HG03064 (cell line): Measurements from ENCODE around the gene IL21R.
"Not testable (repeated sequence)": the region's sequence is repeated elsewhere in the genome, so short reads cannot be mapped to it uniquely, and the experiment has no call there.

ENCODE experiments used
- ATAC-seq: cut with Tn5 transposase; IDR thresholded peaks from one replicate; pipeline ENCODE4 v1.9.1; 2021; ENCODE audit warnings: low read depth; ENCODE audit not compliant: unreplicated experiment

IL21R gene

DNA sequence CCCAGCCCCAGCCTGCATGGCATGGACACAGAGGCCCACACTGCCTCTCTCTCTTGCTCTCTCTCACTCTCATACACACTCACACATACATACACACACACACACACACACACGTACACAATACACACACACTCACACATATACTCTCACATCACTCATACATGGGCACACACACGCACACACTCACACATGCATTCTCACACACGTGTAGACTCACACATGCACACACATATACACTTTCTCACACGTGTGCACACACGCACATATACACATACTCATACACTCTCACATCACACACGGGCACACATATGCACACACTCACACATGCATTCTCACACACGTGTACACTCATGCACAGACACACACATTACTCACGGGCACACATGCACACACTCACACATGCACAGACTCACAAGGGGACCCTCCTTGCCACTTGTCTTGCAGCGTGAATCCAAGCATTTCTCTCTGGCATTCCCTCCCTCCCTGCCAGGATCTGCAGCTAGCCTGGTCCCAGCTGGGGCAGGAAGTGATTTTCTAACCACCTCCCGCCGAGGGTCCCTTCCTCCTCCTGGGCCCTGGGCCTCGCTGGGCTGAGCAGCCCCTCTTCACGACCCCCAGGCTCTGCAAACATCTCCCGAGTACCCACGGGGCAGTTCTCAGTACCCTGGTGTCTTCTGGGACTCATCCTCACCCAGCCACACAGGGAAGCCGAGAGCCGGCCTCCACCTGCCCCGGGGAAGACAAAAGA lies 37.5 kb downstream of the IL21R start:
- no peak for ATAC-seq

DNA sequence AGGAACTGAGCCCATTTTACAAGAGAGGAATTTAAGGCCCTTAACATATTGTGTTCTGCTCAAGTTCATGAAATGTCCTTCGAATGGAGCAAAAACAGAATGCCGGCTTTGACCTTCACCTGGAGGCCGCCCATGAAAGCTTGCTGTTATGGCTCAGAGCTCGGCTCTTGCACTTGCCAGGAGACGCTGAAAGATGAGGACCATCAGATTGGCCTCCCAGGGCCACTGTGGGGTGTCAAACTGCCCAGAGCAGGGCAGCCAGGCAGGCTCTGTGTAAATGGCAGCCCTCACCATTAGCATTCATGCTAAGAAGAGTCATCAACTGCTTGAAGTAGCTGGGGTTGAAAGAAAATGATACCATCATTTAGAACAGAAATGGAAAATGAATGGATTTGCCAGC lies 39.3 kb downstream of the IL21R start:
- no peak for ATAC-seq

DNA sequence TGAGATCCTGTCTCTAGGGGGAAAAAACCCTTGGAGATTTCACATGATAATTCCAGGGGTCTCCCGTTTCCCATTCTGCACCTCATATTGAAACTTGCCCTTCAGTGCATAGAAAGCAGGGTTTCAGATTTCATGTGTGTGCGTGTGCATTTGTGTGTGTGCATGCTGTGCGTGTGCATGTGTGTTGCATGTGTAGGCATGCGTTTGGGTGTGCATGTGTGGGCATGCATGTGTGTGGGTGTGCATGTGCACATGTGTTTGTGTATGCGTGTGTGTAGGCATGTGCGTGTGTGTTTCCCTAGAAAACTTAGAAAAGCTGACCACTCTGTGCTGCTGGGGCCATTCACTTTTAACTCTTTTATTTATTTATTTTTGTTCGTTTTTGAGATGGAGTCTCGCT lies 40.0 kb downstream of the IL21R start:
- ATAC-seq, result no peak

GRCh38 chr16:27444015-27444414 lies 42.0 kb downstream of the IL21R start:
- ATAC-seq, result no peak

- no peak for ATAC-seq
Measured at GRCh38 chr16:27444470-27444869, 42.5 kb downstream of the IL21R start.

DNA sequence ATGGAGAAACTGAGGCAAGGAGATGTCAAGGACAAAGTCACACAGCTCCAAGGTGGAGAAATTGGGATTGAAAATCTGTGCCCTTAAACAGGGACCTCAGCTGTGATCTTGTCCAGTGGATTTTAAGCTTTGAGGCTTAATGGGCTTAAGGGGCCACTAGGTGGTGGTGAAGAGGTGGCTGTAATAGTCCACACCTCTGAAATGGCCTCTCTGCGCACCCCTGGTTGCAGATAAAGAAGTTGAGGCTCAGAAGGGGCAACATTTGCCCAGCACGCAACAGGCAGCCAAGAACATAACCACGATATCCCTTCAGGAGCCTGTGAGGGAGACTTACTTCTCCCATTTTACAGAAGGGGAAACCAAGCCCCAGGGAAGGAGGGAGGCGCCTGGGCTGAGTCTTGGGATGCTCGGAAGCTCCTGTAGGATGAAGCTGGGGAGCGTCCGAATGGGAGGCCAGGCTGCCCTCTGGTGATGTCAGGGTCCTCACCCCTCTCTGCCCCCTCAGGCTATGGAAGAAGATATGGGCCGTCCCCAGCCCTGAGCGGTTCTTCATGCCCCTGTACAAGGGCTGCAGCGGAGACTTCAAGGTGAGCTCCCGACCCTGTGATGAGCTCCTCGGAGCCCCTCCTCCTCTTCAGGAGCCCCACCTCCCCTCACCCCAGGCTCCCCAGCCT lies 43.7 kb downstream of the IL21R start:
- no peak for ATAC-seq

GRCh38 chr16:27446721-27447120 lies 44.7 kb downstream of the IL21R start:
- no peak for ATAC-seq

- no peak for ATAC-seq
Measured at GRCh38 chr16:27447301-27447700, 45.3 kb downstream of the IL21R start.

- ATAC-seq, result no peak
Measured at GRCh38 chr16:27448532-27449433, 46.8 kb downstream of the IL21R start.

DNA sequence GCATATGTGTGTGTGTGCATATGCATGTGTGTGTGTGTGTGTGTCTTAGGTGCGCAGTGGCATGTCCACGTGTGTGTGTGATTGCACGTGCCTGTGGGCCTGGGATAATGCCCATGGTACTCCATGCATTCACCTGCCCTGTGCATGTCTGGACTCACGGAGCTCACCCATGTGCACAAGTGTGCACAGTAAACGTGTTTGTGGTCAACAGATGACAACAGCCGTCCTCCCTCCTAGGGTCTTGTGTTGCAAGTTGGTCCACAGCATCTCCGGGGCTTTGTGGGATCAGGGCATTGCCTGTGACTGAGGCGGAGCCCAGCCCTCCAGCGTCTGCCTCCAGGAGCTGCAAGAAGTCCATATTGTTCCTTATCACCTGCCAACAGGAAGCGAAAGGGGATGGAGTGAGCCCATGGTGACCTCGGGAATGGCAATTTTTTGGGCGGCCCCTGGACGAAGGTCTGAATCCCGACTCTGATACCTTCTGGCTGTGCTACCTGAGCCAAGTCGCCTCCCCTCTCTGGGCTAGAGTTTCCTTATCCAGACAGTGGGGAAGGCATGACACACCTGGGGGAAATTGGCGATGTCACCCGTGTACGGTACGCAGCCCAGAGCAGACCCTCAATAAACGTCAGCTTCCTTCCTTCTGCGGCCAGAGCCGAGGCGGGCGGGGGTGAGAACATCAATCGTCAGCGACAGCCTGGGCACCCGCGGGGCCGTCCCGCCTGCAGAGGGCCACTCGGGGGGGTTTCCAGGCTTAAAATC lies 47.6 kb downstream of the IL21R start:
- no peak for ATAC-seq

GRCh38 chr16:27450196-27450549 lies 48.2 kb downstream of the IL21R start:
- no peak for ATAC-seq

- no peak for ATAC-seq
Measured at GRCh38 chr16:27452569-27453493, 50.9 kb downstream of the IL21R start.

DNA sequence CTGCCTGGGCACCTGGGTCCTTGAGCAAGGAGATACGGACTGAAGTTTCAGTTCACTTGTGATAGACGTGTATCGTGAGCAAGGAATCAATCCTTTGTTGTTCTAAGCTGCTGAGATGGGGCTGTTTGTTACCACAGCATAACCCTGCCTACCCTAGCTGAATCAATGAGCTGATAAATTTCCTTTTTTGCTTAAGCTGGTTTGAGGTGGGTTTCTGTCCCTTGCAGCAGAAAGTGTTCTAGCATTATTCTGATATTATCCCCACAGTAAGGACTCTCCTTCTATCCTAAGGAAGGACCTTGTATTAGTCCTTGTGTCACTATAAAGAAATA lies 51.5 kb downstream of the IL21R start:
- no peak for ATAC-seq

GRCh38 chr16:27455700-27456099 lies 53.7 kb downstream of the IL21R start:
- no peak for ATAC-seq

DNA sequence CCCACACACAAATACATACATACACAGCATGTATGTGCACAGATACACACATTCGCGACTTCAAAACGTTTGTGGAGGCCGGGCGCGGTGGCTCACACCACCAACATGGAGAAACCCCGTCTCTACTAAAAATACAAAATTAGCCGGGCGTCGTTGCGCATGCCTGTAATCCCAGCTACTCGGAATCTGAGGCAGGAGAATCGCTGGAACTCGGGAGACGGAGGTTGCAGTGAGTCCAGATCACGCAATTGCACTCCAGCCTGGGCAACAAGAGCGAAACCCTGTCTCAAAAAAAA lies 55.6 kb downstream of the IL21R start:
- not testable (repeated sequence) for ATAC-seq

GRCh38 chr16:27458258-27458657 lies 56.3 kb downstream of the IL21R start:
- ATAC-seq, result no peak

- ATAC-seq, result no peak
Measured at GRCh38 chr16:27458987-27459688, 57.2 kb downstream of the IL21R start.

DNA sequence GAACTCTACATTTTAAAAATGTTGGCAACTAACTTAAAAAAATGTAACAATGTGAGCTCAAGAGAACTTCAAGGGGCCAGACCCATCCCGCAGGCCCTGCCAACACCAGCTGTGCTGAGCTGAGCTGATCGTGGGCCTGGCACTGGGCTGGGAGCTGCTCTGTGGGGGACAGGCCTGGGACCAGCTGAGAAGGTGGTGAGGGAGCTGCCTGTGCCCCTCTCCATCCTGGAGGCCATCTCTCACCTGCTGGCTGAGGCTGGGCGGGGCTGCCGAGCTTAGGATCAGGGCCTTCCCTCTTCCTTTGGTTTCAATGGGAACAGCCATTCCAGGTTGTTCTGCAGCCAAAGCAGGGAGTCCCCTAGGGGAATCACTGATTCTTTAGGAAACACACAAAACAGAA lies 58.2 kb downstream of the IL21R start:
- ATAC-seq, result no peak
